ENCODE results near the gene SPINT3. TPM values are rescaled to one million over a fixed set of nuclear protein-coding genes. Genes with fewer than 3 reads are reported as not detected.

SPINT3 gene
- total RNA-seq, 1 experiment from 2014 or later = not detected

DNA sequence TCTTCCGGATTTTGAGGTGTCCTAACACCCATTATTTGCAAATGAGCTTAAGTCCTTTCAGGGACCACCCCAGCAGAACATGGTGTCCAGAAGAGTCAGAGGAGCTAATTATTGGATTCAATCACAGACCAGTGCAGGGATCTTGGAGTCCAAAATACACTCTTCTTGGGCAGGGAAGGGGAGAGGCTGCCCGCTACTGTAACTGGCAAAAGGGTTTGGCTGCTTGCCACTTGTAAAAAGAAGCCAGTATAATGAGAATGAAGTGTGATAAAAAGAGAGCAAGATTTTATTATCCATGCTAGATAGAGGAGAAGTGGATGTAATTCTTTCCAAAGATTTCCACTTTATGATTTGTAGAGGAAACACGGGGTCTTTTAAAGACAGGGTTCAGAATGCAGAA lies 19.3 kb downstream of the SPINT3 start:
- Mint-ChIP-seq H3K36me3 (no peaks in the 10 kb centered on the region), H3K9me3 (no peaks in the 10 kb centered on the region), H3K27me3 (ENCODE audit: low read depth) (no peaks in the 10 kb centered on the region), H3K4me1 (0 out of 2 replicates have a peak, but pooled peaks cover 4% of the 10 kb centered on the region), H3K4me3 (no peak overlapping the region), H3K27ac (no peak overlapping the region)
- ChIA-PET CTCF (interaction anchor here (1.1 to 5.2 kb wide), 2 partner anchors 9 to 275 kb away, joined by 4 to 34 read pairs; no protein-coding TSS in a partner anchor), POLR2A (no interaction called here)
- no peak for TF ChIP-seq FOXP1 (CRISPR knock-in tag; IDR thresholded peaks at IDR 0.05; ENCODE audit: borderline replicate concordance)
- no peak for TF ChIP-seq JUN (CRISPR knock-in tag; IDR thresholded peaks at IDR 0.05)
- TF ChIP-seq ETV6 (CRISPR knock-in tag; IDR thresholded peaks at IDR 0.05) = no peak
- TF ChIP-seq ZNF671 (CRISPR knock-in tag; IDR thresholded peaks at IDR 0.05) = no peak
- no peak for TF ChIP-seq USF2 (CRISPR knock-in tag; IDR thresholded peaks at IDR 0.05)
- TF ChIP-seq ZNF281 (CRISPR knock-in tag; IDR thresholded peaks at IDR 0.05) = no peak
- TF ChIP-seq, protein P1, sequence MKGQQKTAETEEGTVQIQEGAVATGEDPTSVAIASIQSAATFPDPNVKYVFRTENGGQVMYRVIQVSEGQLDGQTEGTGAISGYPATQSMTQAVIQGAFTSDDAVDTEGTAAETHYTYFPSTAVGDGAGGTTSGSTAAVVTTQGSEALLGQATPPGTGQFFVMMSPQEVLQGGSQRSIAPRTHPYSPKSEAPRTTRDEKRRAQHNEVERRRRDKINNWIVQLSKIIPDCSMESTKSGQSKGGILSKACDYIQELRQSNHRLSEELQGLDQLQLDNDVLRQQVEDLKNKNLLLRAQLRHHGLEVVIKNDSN (CRISPR knock-in tag; IDR thresholded peaks at IDR 0.05) = no peak
- no peak for TF ChIP-seq SMAD3 (CRISPR knock-in tag; IDR thresholded peaks at IDR 0.05; ENCODE audit: borderline replicate concordance)
- TF ChIP-seq CDX4 (CRISPR knock-in tag; IDR thresholded peaks at IDR 0.05; ENCODE audit: borderline replicate concordance) = no peak
- no peak for TF ChIP-seq AFF4 (CRISPR knock-in tag; IDR thresholded peaks at IDR 0.05; ENCODE audit: borderline replicate concordance)
- TF ChIP-seq, protein P2, sequence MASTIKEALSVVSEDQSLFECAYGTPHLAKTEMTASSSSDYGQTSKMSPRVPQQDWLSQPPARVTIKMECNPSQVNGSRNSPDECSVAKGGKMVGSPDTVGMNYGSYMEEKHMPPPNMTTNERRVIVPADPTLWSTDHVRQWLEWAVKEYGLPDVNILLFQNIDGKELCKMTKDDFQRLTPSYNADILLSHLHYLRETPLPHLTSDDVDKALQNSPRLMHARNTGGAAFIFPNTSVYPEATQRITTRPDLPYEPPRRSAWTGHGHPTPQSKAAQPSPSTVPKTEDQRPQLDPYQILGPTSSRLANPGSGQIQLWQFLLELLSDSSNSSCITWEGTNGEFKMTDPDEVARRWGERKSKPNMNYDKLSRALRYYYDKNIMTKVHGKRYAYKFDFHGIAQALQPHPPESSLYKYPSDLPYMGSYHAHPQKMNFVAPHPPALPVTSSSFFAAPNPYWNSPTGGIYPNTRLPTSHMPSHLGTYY (CRISPR knock-in tag; IDR thresholded peaks at IDR 0.05) = no peak
- TF ChIP-seq, protein P3, sequence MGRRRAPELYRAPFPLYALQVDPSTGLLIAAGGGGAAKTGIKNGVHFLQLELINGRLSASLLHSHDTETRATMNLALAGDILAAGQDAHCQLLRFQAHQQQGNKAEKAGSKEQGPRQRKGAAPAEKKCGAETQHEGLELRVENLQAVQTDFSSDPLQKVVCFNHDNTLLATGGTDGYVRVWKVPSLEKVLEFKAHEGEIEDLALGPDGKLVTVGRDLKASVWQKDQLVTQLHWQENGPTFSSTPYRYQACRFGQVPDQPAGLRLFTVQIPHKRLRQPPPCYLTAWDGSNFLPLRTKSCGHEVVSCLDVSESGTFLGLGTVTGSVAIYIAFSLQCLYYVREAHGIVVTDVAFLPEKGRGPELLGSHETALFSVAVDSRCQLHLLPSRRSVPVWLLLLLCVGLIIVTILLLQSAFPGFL (CRISPR knock-in tag; IDR thresholded peaks at IDR 0.05; ENCODE audit: borderline replicate concordance) = no peak
- TF ChIP-seq AR (CRISPR knock-in tag; IDR thresholded peaks at IDR 0.05) = no peak
- no peak for TF ChIP-seq MXD4 (CRISPR knock-in tag; IDR thresholded peaks at IDR 0.05; ENCODE audit: borderline replicate concordance)
- TF ChIP-seq, protein P4, sequence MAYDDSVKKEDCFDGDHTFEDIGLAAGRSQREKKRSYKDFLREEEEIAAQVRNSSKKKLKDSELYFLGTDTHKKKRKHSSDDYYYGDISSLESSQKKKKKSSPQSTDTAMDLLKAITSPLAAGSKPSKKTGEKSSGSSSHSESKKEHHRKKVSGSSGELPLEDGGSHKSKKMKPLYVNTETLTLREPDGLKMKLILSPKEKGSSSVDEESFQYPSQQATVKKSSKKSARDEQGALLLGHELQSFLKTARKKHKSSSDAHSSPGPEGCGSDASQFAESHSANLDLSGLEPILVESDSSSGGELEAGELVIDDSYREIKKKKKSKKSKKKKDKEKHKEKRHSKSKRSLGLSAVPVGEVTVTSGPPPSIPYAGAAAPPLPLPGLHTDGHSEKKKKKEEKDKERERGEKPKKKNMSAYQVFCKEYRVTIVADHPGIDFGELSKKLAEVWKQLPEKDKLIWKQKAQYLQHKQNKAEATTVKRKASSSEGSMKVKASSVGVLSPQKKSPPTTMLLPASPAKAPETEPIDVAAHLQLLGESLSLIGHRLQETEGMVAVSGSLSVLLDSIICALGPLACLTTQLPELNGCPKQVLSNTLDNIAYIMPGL (CRISPR knock-in tag; IDR thresholded peaks at IDR 0.05) = no peak
- TF ChIP-seq ZNF263 (CRISPR knock-in tag; IDR thresholded peaks at IDR 0.05; ENCODE audit: low read depth) = no peak
- TF ChIP-seq CTCF (IDR thresholded peaks at IDR 0.05) = no peak
- TF ChIP-seq SMAD4 (CRISPR knock-in tag; IDR thresholded peaks at IDR 0.05) = no peak
- ATAC-seq = no peak
- no peak for DNase-seq (ENCODE audit: low spot score)

Data from WTC11 (cell line).